Upper lobe of left lung (tissue), 6 donors: ENCODE data around the gene PDGFA. TPM values are rescaled to one million over a fixed set of nuclear protein-coding genes. Genes with fewer than 3 reads are reported as not detected.
A peak's percentile ranks its signal among the peaks of the same experiment; 100 is the strongest.

ENCODE experiments used
- ATAC-seq, 2 donors: fragments of 200-7000 bp; cut with Tn5 transposase; one replicate each; pipeline ENCODE4 v1.9.1; 2022; ENCODE audit warnings: mild to moderate bottlenecking in 2 of 2, moderate library complexity in 2 of 2; ENCODE audit not compliant: low FRiP score in 2 of 2
- DNase-seq, 2 donors: peaks; one replicate each; pipeline ENCODE4 v3.0.0-alpha.2; 2019 to 2020
- H3K27ac ChIP-seq, 4 donors: fragments of 200-600 bp; sonication (generic); one replicate each; pipeline ENCODE4 v1.5.1; 2016 to 2019
- H3K27me3 ChIP-seq, 4 donors: fragments of 200-600 bp; sonication (generic); one replicate each; pipeline ENCODE4 v1.5.1; 2017 to 2019
- H3K36me3 ChIP-seq, 4 donors: fragments of 200-600 bp; sonication (generic); one replicate each; pipeline ENCODE4 v1.5.1; 2016 to 2019
- H3K4me1 ChIP-seq, 4 donors: fragments of 200-600 bp; sonication (generic); one replicate each; pipeline ENCODE4 v1.5.1; 2018 to 2019
- H3K4me3 ChIP-seq, 4 donors: fragments of 200-600 bp; sonication (generic); one replicate each; pipeline ENCODE4 v1.5.1; 2017 to 2019; ENCODE audit warnings: mild to moderate bottlenecking in 2 of 4, moderate library complexity in 1 of 4
- H3K9me3 ChIP-seq, 4 donors: fragments of 200-600 bp; sonication (generic); one replicate each; pipeline ENCODE4 v1.5.1; 2018 to 2019
- CTCF ChIP-seq, 6 experiments: fragments of 450-650 bp in 4 of 6; fragments of 200-600 bp in 2 of 6; sonication (generic) in 2 of 6; IDR thresholded peaks; one replicate each; pipeline ENCODE4 v1.5.1; 2016 to 2019; ENCODE audit warnings: antibody characterized with exemption in 6 of 6
- EP300 ChIP-seq, 4 donors: sonication (generic); formaldehyde crosslinking; IDR thresholded peaks; one replicate each; pipeline ENCODE4 v1.5.1; 2017; ENCODE audit warnings: antibody characterized with exemption in 4 of 4, control low read depth in 2 of 4
- POLR2A ChIP-seq, 4 donors: fragments of 450-650 bp; IDR thresholded peaks; one replicate each; pipeline ENCODE4 v1.5.1; 2016 to 2017; ENCODE audit warnings: antibody characterized with exemption in 4 of 4, mild to moderate bottlenecking in 2 of 4
- POLR2AphosphoS5 ChIP-seq, 2 donors: sonication (generic); formaldehyde crosslinking; IDR thresholded peaks; one replicate each; pipeline ENCODE4 v1.5.1; 2017; ENCODE audit warnings: antibody characterized with exemption in 2 of 2
- WGBS, 2 donors: methylation state at CpG; one replicate each; pipeline ENCODE4 v1.1.5; 2017 to 2018; 5-methylcytosine and 5-hydroxymethylcytosine counted together
- total RNA-seq, 6 donors: library from RNA; depleted of rRNA in 4 of 6; stranded (reverse); fragments of >200 nt in 4 of 6; gene quantifications; one replicate each; pipeline versions ENCODE4 v1.1.0 to v1.2.1, GENCODE V29; 2016 to 2021
- donor health status: DM: no; HTN: no; CAD: no; lungs with moderate emphysema.
- donor health status: DM: no; HTN: yes; CAD: no; lungs with severe emphysema.

The PDGFA gene
- total RNA-seq, 6 donors from 2014 or later, result 23.0 to 73.3 (median 44.6) TPM

GRCh38 chr7:533266-533665 lies 13.6 kb upstream of the PDGFA start:
- Histone ChIP-seq H3K36me3 (no peaks in the 10 kb centered on the region), H3K4me3 (no peak overlapping the region), H3K27ac (no peak overlapping the region), H3K9me3 (no peaks in the 10 kb centered on the region), H3K4me1 (peaks cover 4 to 8% (median 7%) of the 10 kb centered on the region in 4 donors), H3K27me3 (no peaks in the 10 kb centered on the region)
- WGBS, 2 donors, result 69 to 79% methylated on average over 9 to 15 of the region's 17 CpGs
- TF ChIP-seq EP300 (IDR thresholded peaks at IDR 0.05) (no peak), POLR2A (IDR thresholded peaks at IDR 0.05) (no peak), POLR2AphosphoS5 (IDR thresholded peaks at IDR 0.05) (no peak), CTCF (IDR thresholded peaks at IDR 0.05) (no peak)
- ATAC-seq, result no peak
- DNase-seq, result peak in 1 of 2 donors; percentile 56

- ATAC-seq, result peak in 1 of 2 donors; percentile 51
- DNase-seq, result no peak
- 90 to 93% methylated on average over 4 to 15 of the region's 15 CpGs for WGBS, 2 donors
Measured at GRCh38 chr7:532379-533143, 12.9 kb upstream of the PDGFA start.

GRCh38 chr7:531777-532176 lies 12.1 kb upstream of the PDGFA start:
- Histone ChIP-seq H3K4me1 (no peaks in the 10 kb centered on the region), H3K27ac (no peak overlapping the region), H3K4me3 (no peak overlapping the region), H3K36me3 (no peaks in the 10 kb centered on the region), H3K9me3 (no peaks in the 10 kb centered on the region), H3K27me3 (no peaks in the 10 kb centered on the region)
- no peak for ATAC-seq
- DNase-seq, result no peak
- 70% methylated on average over 10 of the region's 10 CpGs for WGBS, 2 donors
- TF ChIP-seq CTCF (IDR thresholded peaks at IDR 0.05) (no peak), POLR2A (IDR thresholded peaks at IDR 0.05) (no peak), EP300 (IDR thresholded peaks at IDR 0.05) (no peak), POLR2AphosphoS5 (IDR thresholded peaks at IDR 0.05) (no peak)

More at GRCh38 chr7:532379-533143, 12.9 kb upstream of the PDGFA start:
- Histone ChIP-seq H3K4me3 (no peak overlapping the region), H3K27ac (no peak overlapping the region), H3K27me3 (no peaks in the 10 kb centered on the region), H3K36me3 (no peaks in the 10 kb centered on the region), H3K9me3 (no peaks in the 10 kb centered on the region), H3K4me1 (peaks cover 0 to 1% (median under 1%) of the 10 kb centered on the region in 4 donors)
- no peak for TF ChIP-seq POLR2AphosphoS5 (IDR thresholded peaks at IDR 0.05)
- TF ChIP-seq CTCF (IDR thresholded peaks at IDR 0.05), result no peak
- no peak for TF ChIP-seq POLR2A (IDR thresholded peaks at IDR 0.05)
- TF ChIP-seq EP300 (IDR thresholded peaks at IDR 0.05), result no peak

- H3K27me3 ChIP-seq, result no peaks in the 10 kb centered on the region
- no peaks in the 10 kb centered on the region for H3K36me3 ChIP-seq
- DNase-seq (no peak), ATAC-seq (no peak)
- no peak overlapping the region for H3K4me3 ChIP-seq
- no peaks in the 10 kb centered on the region for H3K4me1 ChIP-seq
- no peak for TF ChIP-seq EP300 (IDR thresholded peaks at IDR 0.05)
- no peak for TF ChIP-seq POLR2A (IDR thresholded peaks at IDR 0.05)
- TF ChIP-seq CTCF (IDR thresholded peaks at IDR 0.05), result no peak
- no peak for TF ChIP-seq POLR2AphosphoS5 (IDR thresholded peaks at IDR 0.05)
- 92 to 95% methylated on average over 2 of the region's 2 CpGs for WGBS, 2 donors
- no peaks in the 10 kb centered on the region for H3K9me3 ChIP-seq
- H3K27ac ChIP-seq, result no peak overlapping the region
Measured at GRCh38 chr7:528451-528850, 8.8 kb upstream of the PDGFA start.

GRCh38 chr7:527723-528122 lies 8.1 kb upstream of the PDGFA start:
- Histone ChIP-seq H3K9me3 (no peaks in the 10 kb centered on the region), H3K4me1 (peaks cover 1 to 4% (median 2%) of the 10 kb centered on the region in 4 donors), H3K27ac (no peak overlapping the region), H3K36me3 (no peaks in the 10 kb centered on the region), H3K4me3 (no peak overlapping the region), H3K27me3 (peaks cover 0 to 4% (median 1%) of the 10 kb centered on the region in 4 donors)
- DNase-seq, result no peak
- WGBS, 2 donors, result 85 to 86% methylated on average over 4 of the region's 4 CpGs
- TF ChIP-seq EP300 (IDR thresholded peaks at IDR 0.05) (no peak), POLR2AphosphoS5 (IDR thresholded peaks at IDR 0.05) (no peak), POLR2A (IDR thresholded peaks at IDR 0.05) (no peak), CTCF (IDR thresholded peaks at IDR 0.05) (no peak)
- ATAC-seq, result no peak
